K562 (cell line): ENCODE measurements around the gene NR3C1. TPM values are rescaled to one million over a fixed set of nuclear protein-coding genes. Genes with fewer than 3 reads are reported as not detected.
A peak's percentile ranks its signal among the peaks of the same experiment; 100 is the strongest.

ENCODE experiments used
- ATAC-seq: fragments of 200-7000 bp; cut with Tn5 transposase; 3 replicates; pipeline ENCODE4 v1.9.1; 2020; ENCODE audit warnings: moderate library complexity
- BruUV-seq: library from RNA; stranded (reverse); fragments of 400-500 nt; replicated peaks from 2 replicates; lab custom pipeline; 2021; lab: Mats Ljungman, UMichigan
- CTCF ChIA-PET: fragments of 300-600 bp; formaldehyde crosslinking; extraction: SDS; loops from one replicate; lab custom pipeline; 2021; ENCODE audit warnings: low intra/inter-chr PET ratio; lab: Yijun Ruan, JAX
- POLR2A ChIA-PET: fragments of 300-600, 350-650 bp; sonication (Branson Sonifier 250); formaldehyde crosslinking; extraction: SDS; loops from one replicate; lab custom pipeline; 2021; ENCODE audit warnings: antibody characterized with exemption, inconsistent platforms; lab: Yijun Ruan, JAX
- DNase-seq, 4 experiments: peaks; one replicate each; pipeline versions ENCODE4 v3.0.0 to v3.0.0-alpha.2; 2011 to 2018; ENCODE audit warnings: low spot score in 3 of 4, mixed read lengths in 3 of 4; ENCODE audit errors: extremely low read depth in 1 of 4
- FAIRE-seq: peaks from 2 replicates; lab custom pipeline; 2011; peaks lifted over from hg19 to GRCh38; lab: Jason Lieb, UNC
- H2AFZ ChIP-seq: 2 replicates; pipeline ENCODE4 v1.6.0; 2011; ENCODE audit warnings: low read depth, low read length, control low read depth, inconsistent platforms
- H3K27ac ChIP-seq: fragments of 200-600 bp; 3 replicates; pipeline ENCODE4 v1.8.0; 2011; ENCODE audit warnings: low read depth, mild to moderate bottlenecking, control low read depth, inconsistent platforms, low read length, moderate library complexity, mixed read lengths; ENCODE audit errors: extremely low read depth
- H3K27me3 ChIP-seq, 2 experiments: fragments of 300-600 bp in 1 of 2; 2 replicates in 1 of 2; 3 replicates in 1 of 2; pipeline versions ENCODE4 v1.6.0 to v1.8.0; 2011; ENCODE audit warnings: inconsistent platforms in 2 of 2, low read length in 2 of 2, mild to moderate bottlenecking in 1 of 2, mixed read lengths in 1 of 2, moderate library complexity in 1 of 2; ENCODE audit not compliant: control insufficient read depth in 2 of 2, insufficient read depth in 2 of 2
- H3K36me3 ChIP-seq: fragments of 300-600 bp; 3 replicates; pipeline ENCODE4 v1.8.0; 2011; ENCODE audit warnings: mild to moderate bottlenecking, low read length, inconsistent platforms; ENCODE audit not compliant: control insufficient read depth, insufficient read depth
- H3K4me1 ChIP-seq, 2 experiments: fragments of 200-600 bp in 1 of 2; replicated peaks in 1 of 2; 2 replicates in 1 of 2; 3 replicates in 1 of 2; pipeline versions ENCODE4 v1.5.1 to v1.8.0; 2011; ENCODE audit warnings: inconsistent platforms in 2 of 2, low read length in 2 of 2, mild to moderate bottlenecking in 1 of 2, mixed read lengths in 1 of 2, moderate library complexity in 1 of 2; ENCODE audit not compliant: control insufficient read depth in 2 of 2, insufficient read depth in 2 of 2
- H3K4me2 ChIP-seq: 2 replicates; pipeline ENCODE4 v1.6.1; 2011; ENCODE audit warnings: low read length, control low read depth, inconsistent platforms, mixed read lengths; ENCODE audit not compliant: insufficient read depth
- H3K4me3 ChIP-seq: fragments of 200-600 bp; sonication (generic), shearing (Covaris generic); 2 replicates; pipeline ENCODE4 v1.5.1; 2016; ENCODE audit warnings: control low read depth, inconsistent platforms
- H3K79me2 ChIP-seq: fragments of 200-600 bp; 3 replicates; pipeline ENCODE4 v1.8.0; 2011; ENCODE audit warnings: low read length, inconsistent platforms; ENCODE audit not compliant: control insufficient read depth, insufficient read depth
- H3K9ac ChIP-seq, 2 experiments: 2 replicates each; pipeline versions ENCODE4 v1.6.0 to v1.6.1; 2011; ENCODE audit warnings: low read depth in 2 of 2, low read length in 2 of 2, control low read depth in 1 of 2, inconsistent platforms in 1 of 2, mild to moderate bottlenecking in 1 of 2, mixed read lengths in 1 of 2; ENCODE audit not compliant: insufficient read depth in 1 of 2
- H3K9me1 ChIP-seq: one replicate; pipeline ENCODE4 v1.6.0; 2011; ENCODE audit warnings: inconsistent platforms, mild to moderate bottlenecking, low read length, moderate library complexity; ENCODE audit not compliant: control insufficient read depth, insufficient read depth
- H3K9me3 ChIP-seq: replicated peaks from 2 replicates; pipeline ENCODE4 v1.5.1; 2011; ENCODE audit warnings: low read depth, low read length, inconsistent platforms; ENCODE audit not compliant: control insufficient read depth, insufficient read depth
- H4K20me1 ChIP-seq: replicated peaks from 2 replicates; pipeline ENCODE4 v1.6.1; 2011; ENCODE audit warnings: low read length, inconsistent platforms, mixed read lengths; ENCODE audit not compliant: control insufficient read depth, insufficient read depth
- ARID1B ChIP-seq: fragments of 450-650 bp; IDR thresholded peaks from 2 replicates; pipeline ENCODE4 v1.6.1; 2016; ENCODE audit warnings: antibody characterized with exemption, mild to moderate bottlenecking, inconsistent platforms
- DACH1 ChIP-seq: fragments of 450-650 bp; IDR thresholded peaks from 2 replicates; pipeline ENCODE4 v1.6.1; 2018; ENCODE audit not compliant: partially characterized antibody
- FOSL1 ChIP-seq: fragments of 200-800 bp; sonication (Bioruptor generic); conservative IDR thresholded peaks from 2 replicates; pipeline ENCODE4 v1.6.1; 2016; ENCODE audit warnings: missing genetic modification characterization, missing compliant biosample characterization
- HEY1 ChIP-seq: fragments of 250-450 bp; sonication (Bioruptor Pico); IDR thresholded peaks from 2 replicates; pipeline ENCODE4 v1.5.0; 2020; ENCODE audit warnings: mild to moderate bottlenecking, moderate library complexity, borderline replicate concordance
- HLTF ChIP-seq: fragments of 450-650 bp; IDR thresholded peaks from 2 replicates; pipeline ENCODE4 v1.6.1; 2016
- NFE2 ChIP-seq: IDR thresholded peaks from 2 replicates; pipeline ENCODE4 v1.6.1; 2014; ENCODE audit warnings: antibody characterized with exemption, low read depth
- RCOR1 ChIP-seq, 2 experiments: IDR thresholded peaks; 2 replicates each; pipeline ENCODE4 v1.6.1; 2012; ENCODE audit warnings: low read depth in 2 of 2, low read length in 2 of 2, borderline replicate concordance in 1 of 2, improper control_type of control experiment in 1 of 2
- SRSF1 ChIP-seq: fragments of 200-400 bp; formaldehyde crosslinking; IDR thresholded peaks from 2 replicates; pipeline ENCODE4 v1.6.1; 2017; ENCODE audit warnings: mild to moderate bottlenecking, low read depth, low read length, moderate library complexity
- TBL1XR1 ChIP-seq, 2 experiments: IDR thresholded peaks; 2 replicates each; pipeline ENCODE4 v1.6.1; 2012; ENCODE audit warnings: improper control_type of control experiment in 2 of 2, low read length in 2 of 2, mild to moderate bottlenecking in 1 of 2
- ZNF143 ChIP-seq: sonication (generic); formaldehyde crosslinking; IDR thresholded peaks from 2 replicates; pipeline ENCODE4 v1.9.0; 2022; ENCODE audit warnings: mild to moderate bottlenecking, missing genetic modification reagents
- WGBS: fragments of 100-300 bp; shearing (Covaris generic); methylation state at CpG from one replicate; pipeline ENCODE4 v1.1.6; 2016; ENCODE audit warnings: low coverage, mixed read lengths; ENCODE audit not compliant: insufficient coverage; ENCODE audit errors: missing lambda C conversion rate; 5-methylcytosine and 5-hydroxymethylcytosine counted together
- in situ Hi-C: fragments of 300-500 bp; cut with MboI; formaldehyde crosslinking; loops from 4 replicates; pipeline ENCODE4 v1.15.0; 2018; ENCODE audit warnings: inconsistent platforms, mixed read lengths
- intact Hi-C: fragments of 100-400 bp; cut with micrococcal nuclease; formaldehyde crosslinking; loops from 2 replicates; pipeline ENCODE4 v1.14.2; 2022
- polyA plus RNA-seq, 8 experiments: library from polyadenylated mRNA; depleted of rRNA in 4 of 8; stranded (reverse) in 5 of 8; unstranded in 3 of 8; fragments of >200 nt; fragmentation: Nextera tagmentation in 2 of 8; fragmentation: Illumina TruSeq in 1 of 8; extraction: Ambion mirVana in 2 of 8; extraction: Trizol in 1 of 8; gene quantifications; 2 replicates each; pipeline versions ENCODE4 v1.2.1 to v1.2.3, GENCODE V29; 2011 to 2014; ENCODE audit warnings: inconsistent platforms in 1 of 8, missing spikeins in 1 of 8
- total RNA-seq, 7 experiments: library from RNA; depleted of rRNA in 6 of 7; stranded (reverse); fragments of >200 nt in 6 of 7; fragmentation: Illumina TruSeq in 2 of 7; extraction: Trizol in 2 of 7; gene quantifications; 2 replicates each; pipeline versions ENCODE4 v1.2.1 to v1.2.3, GENCODE V29; 2011 to 2021; ENCODE audit warnings: low replicate concordance in 1 of 7
- TF ChIP-seq, protein P1 (sequence below): fragments of 200-800 bp; sonication (Bioruptor generic); IDR thresholded peaks from 2 replicates; pipeline ENCODE4 v1.6.1; 2017; ENCODE audit warnings: missing genetic modification characterization, missing compliant biosample characterization
- TF ChIP-seq, protein P2 (sequence below), 2 experiments: fragments of 450-650 bp in 1 of 2; sonication (generic) in 1 of 2; formaldehyde crosslinking in 1 of 2; IDR thresholded peaks in 1 of 2; conservative IDR thresholded peaks in 1 of 2; 2 replicates each; pipeline versions ENCODE4 v1.6.1 to v1.8.1; 2016 to 2023; ENCODE audit warnings: mild to moderate bottlenecking in 2 of 2, moderate library complexity in 2 of 2, inconsistent platforms in 1 of 2, missing genetic modification reagents in 1 of 2

NR3C1 gene
- total and polyA plus RNA-seq, 9 of the 15 experiments (the other 6 are each of a cell fraction or from before 2014, with no cell fraction given): 8.2 to 36.0 (median 15.0) TPM

DNA sequence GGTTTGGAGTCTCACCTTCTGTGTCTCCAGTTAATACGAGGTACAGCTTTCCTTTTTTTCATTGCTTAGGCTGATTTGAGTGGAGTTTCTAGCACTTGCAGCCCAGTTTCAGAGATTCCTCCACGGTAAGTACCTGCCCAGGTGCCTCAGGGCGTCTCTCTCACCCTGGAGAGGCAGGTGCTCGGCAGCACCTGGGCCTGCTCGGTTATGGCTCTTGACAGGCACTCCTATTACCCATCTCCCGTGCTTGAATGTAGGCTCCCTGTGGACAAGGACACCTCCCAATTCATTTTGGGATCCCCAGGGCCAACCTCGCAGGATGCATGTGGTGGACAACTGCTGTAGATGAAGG, 144.3 kb downstream of the NR3C1 start:
- Histone ChIP-seq H3K27ac (no peak overlapping the region), H3K9me1 (no peaks in the 10 kb centered on the region), H2AFZ (no peak overlapping the region), H3K79me2 (no peaks in the 10 kb centered on the region), H4K20me1 (no peaks in the 10 kb centered on the region), H3K27me3 (no peaks in the 10 kb centered on the region), H3K9me3 (no peaks in the 10 kb centered on the region), H3K4me3 (no peak overlapping the region), H3K4me1 (peaks cover 0 to 10% of the 10 kb centered on the region in 2 experiments; a peak in 2 of 5 replicates), H3K36me3 (no peaks in the 10 kb centered on the region), H3K4me2 (no peak overlapping the region), H3K9ac (no peak overlapping the region)
- CTCF ChIA-PET: no interaction called here
- DNase-seq (no peak), FAIRE-seq (no peak), ATAC-seq (no peak)
- intact Hi-C loops: no loop called here
- 84% methylated on average over 6 of the region's 7 CpGs for WGBS
- in situ Hi-C loops: no loop called here
- POLR2A ChIA-PET: no interaction called here
- no TSS peak for BruUV-seq
- TF ChIP-seq TBL1XR1 (IDR thresholded peaks at IDR 0.05; ENCODE audit: low read length in 2 of 2) (no peak), RCOR1 (IDR thresholded peaks at IDR 0.05; ENCODE audit: borderline replicate concordance in 1 of 2, low read depth in 2 of 2, low read length in 2 of 2) (no peak), HEY1 (CRISPR knock-in tag) (no peak), HLTF (no peak), SRSF1 (no peak)

DNA sequence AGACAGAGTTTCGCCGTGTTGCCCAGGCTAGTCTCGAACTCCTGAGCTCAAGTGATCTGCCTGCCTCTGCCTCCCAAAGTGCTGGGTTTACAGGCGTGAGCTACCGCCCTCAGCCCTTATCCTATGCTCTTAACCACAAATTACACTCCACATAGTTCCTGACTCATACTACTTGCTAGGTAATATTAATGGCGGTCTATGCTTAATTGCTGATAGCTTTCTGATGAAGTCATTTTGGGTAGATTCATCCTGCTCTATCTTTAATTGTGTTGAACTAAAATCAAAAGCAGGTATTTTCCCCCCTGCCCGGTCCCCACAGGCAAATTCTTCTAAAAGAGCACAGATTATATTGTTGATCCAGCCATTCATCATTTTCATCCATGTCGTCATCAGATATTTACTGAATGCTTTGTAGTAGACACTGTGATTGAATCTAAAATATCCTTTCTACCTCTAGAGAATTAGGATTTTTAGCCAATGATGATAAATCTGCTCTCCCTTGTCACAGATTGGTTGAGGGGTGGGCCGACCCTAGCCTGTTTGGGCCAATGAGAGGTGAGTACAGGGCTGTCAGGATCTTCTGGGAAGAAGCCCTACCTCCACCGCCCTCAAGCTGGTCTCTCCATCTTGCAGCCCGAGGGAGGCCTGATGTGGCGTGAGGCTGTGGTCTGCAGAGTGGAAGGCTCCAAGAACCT, 144.8 kb downstream of the NR3C1 start:
- H3K79me2 ChIP-seq: no peaks in the 10 kb centered on the region
- WGBS: 68% methylated on average over 10 of the region's 12 CpGs
- H4K20me1 ChIP-seq: no peaks in the 10 kb centered on the region
- POLR2A ChIA-PET: interaction anchor here (1.2 kb wide), 1 partner anchor 9 kb away, joined by 6 read pairs; no protein-coding TSS in a partner anchor
- no peak overlapping the region for H3K27ac ChIP-seq
- in situ Hi-C loops (no loop called here), intact Hi-C loops (no loop called here)
- H2AFZ ChIP-seq: peak overlapping the region; percentile 17; the same call in 1 of the 2 replicates
- H3K4me1 ChIP-seq: peaks cover 0 to 10% of the 10 kb centered on the region in 2 experiments; a peak in 2 of 5 replicates
- no peaks in the 10 kb centered on the region for H3K36me3 ChIP-seq
- no peak overlapping the region for H3K4me3 ChIP-seq
- peak; percentile 45 for ATAC-seq
- no TSS peak for BruUV-seq
- H3K9ac ChIP-seq: no peak overlapping the region
- H3K9me1 ChIP-seq: no peaks in the 10 kb centered on the region
- no peaks in the 10 kb centered on the region for H3K27me3 ChIP-seq
- CTCF ChIA-PET: no interaction called here
- no peak overlapping the region for H3K4me2 ChIP-seq
- no peak for DNase-seq
- FAIRE-seq: no peak
- H3K9me3 ChIP-seq: no peaks in the 10 kb centered on the region
- TF ChIP-seq NFE2: peak; percentile 31; the same call in 1 of the 2 replicates
- TF ChIP-seq, protein P1, sequence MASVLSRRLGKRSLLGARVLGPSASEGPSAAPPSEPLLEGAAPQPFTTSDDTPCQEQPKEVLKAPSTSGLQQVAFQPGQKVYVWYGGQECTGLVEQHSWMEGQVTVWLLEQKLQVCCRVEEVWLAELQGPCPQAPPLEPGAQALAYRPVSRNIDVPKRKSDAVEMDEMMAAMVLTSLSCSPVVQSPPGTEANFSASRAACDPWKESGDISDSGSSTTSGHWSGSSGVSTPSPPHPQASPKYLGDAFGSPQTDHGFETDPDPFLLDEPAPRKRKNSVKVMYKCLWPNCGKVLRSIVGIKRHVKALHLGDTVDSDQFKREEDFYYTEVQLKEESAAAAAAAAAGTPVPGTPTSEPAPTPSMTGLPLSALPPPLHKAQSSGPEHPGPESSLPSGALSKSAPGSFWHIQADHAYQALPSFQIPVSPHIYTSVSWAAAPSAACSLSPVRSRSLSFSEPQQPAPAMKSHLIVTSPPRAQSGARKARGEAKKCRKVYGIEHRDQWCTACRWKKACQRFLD: no peak
- 0 out of 2 replicates have a peak, but pooled peaks have one; percentile 8 for TF ChIP-seq ARID1B
- peak; percentile 70 for TF ChIP-seq DACH1
- TF ChIP-seq, protein P2, sequence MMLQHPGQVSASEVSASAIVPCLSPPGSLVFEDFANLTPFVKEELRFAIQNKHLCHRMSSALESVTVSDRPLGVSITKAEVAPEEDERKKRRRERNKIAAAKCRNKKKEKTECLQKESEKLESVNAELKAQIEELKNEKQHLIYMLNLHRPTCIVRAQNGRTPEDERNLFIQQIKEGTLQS (IDR thresholded peaks at IDR 0.05): peak; percentile 38; the same call in 1 of the 2 replicates
- TF ChIP-seq, protein P2 (CRISPR knock-in tag; conservative IDR thresholded peaks at IDR 0.05): no peak
- TF ChIP-seq FOSL1: peak; percentile 73
- no peak for TF ChIP-seq ZNF143
